ENCODE data around the gene TNNC1. TPM values are rescaled to one million over a fixed set of nuclear protein-coding genes. Genes with fewer than 3 reads are reported as not detected.

The TNNC1 gene
- total and polyA plus RNA-seq, 2 of the 13 experiments (the other 11 are each of a cell fraction or from before 2014, with no cell fraction given), result 11.8 to 36.4 TPM

- Histone ChIP-seq H3K4me1 (ENCODE audit: insufficient read depth, low read length) (peaks cover 15% of the 10 kb centered on the region), H3K27me3 (ENCODE audit: control insufficient read depth in 1 of 2, insufficient read depth in 2 of 2, low read length in 2 of 2) (peaks cover 0 to 4% of the 10 kb centered on the region in 2 experiments; a peak in 1 of 5 replicates), H3K27ac (ENCODE audit: extremely low read length, insufficient read depth, low read length) (no peak overlapping the region), H3K4me2 (ENCODE audit: low read depth, low read length) (no peak overlapping the region), H3K9ac (ENCODE audit: insufficient read depth, low read depth, low read length) (no peak overlapping the region), H3K4me3 (replicated peaks in 1 of 3; ENCODE audit: insufficient read depth in 1 of 3, low read depth in 2 of 3, low read length in 3 of 3) (no peak overlapping the region), H3K9me3 (ENCODE audit: low read length) (no peaks in the 10 kb centered on the region), H4K20me1 (ENCODE audit: insufficient read depth, low read length) (no peaks in the 10 kb centered on the region), H3K79me2 (ENCODE audit: insufficient read depth, low read length) (peaks cover 17% of the 10 kb centered on the region), H3K36me3 (replicated peaks in 1 of 2; ENCODE audit: control insufficient read depth in 1 of 2, insufficient read depth in 2 of 2, low read length in 2 of 2) (peaks cover 28 to 71% of the 10 kb centered on the region in 2 experiments), H2AFZ (ENCODE audit: low read length) (no peak overlapping the region)
- no peak for DNase-seq (ENCODE audit: low spot score)
- in situ Hi-C loops (cut with HindIII; ENCODE audit: extremely low pct_ligation_motif_present, low pct_unique_long_range_greater_than_20kb) (no loop called here), intact Hi-C loops (cut with micrococcal nuclease; ENCODE audit: unreplicated experiment) (no loop called here)
- ChIA-PET CTCF (ENCODE audit: low intra/inter-chr PET ratio, low total read pairs) (no interaction called here), POLR2A (no interaction called here)
- no peak for ATAC-seq
- TF ChIP-seq SMYD3 (CRISPR knock-in tag; IDR thresholded peaks at IDR 0.05) (no peak), FOXA3 (CRISPR knock-in tag; IDR thresholded peaks at IDR 0.05) (no peak), ZNF354B (CRISPR knock-in tag; IDR thresholded peaks at IDR 0.05) (no peak), DZIP1 (CRISPR knock-in tag; IDR thresholded peaks at IDR 0.05) (no peak), TCF7 (IDR thresholded peaks at IDR 0.05; ENCODE audit: low read depth) (no peak), DRAP1 (CRISPR knock-in tag; IDR thresholded peaks at IDR 0.05) (no peak)
- BruUV-seq (replicated peaks), result no TSS peak
- FAIRE-seq, result no peak
- 98% methylated on average over 4 of the region's 4 CpGs for WGBS (ENCODE audit: low lambda C conversion rate)
These were observed 48.2 kb downstream of the TNNC1 start for GRCh38 chr3:52405601-52406110.

Measured in HepG2 (cell line).